HEK293 (cell line): ENCODE measurements around the gene SHC4.

Source experiments
- CTCF ChIA-PET: fragments of 350-600 bp; formaldehyde crosslinking; extraction: SDS; loops from one replicate; lab custom pipeline; 2021; ENCODE audit warnings: antibody characterized with exemption; lab: Yijun Ruan, JAX
- POLR2A ChIA-PET: fragments of 300-600 bp; formaldehyde crosslinking; extraction: SDS; loops from one replicate; lab custom pipeline; 2020; ENCODE audit warnings: antibody characterized with exemption, inconsistent platforms; lab: Yijun Ruan, JAX
- H3K27ac ChIP-seq: fragments of 200-500 bp; sonication (Bioruptor generic); 2 replicates; pipeline ENCODE4 v1.5.1; 2014; ENCODE audit warnings: low read depth, low read length, control low read depth, inconsistent platforms; ENCODE audit errors: extremely low read depth
- H3K36me3 ChIP-seq, 2 experiments: fragments of 200-500 bp in 1 of 2; sonication (Bioruptor generic) in 1 of 2; 1 replicate in 1 of 2; 2 replicates in 1 of 2; pipeline ENCODE4 v1.5.1; 2014 to 2017; ENCODE audit warnings: inconsistent platforms in 2 of 2, low read length in 2 of 2; ENCODE audit not compliant: control insufficient read depth in 2 of 2, insufficient read depth in 1 of 2
- H3K4me1 ChIP-seq: fragments of 200-500 bp; sonication (Bioruptor generic); 2 replicates; pipeline ENCODE4 v1.5.1; 2014; ENCODE audit warnings: mild to moderate bottlenecking, low read length, inconsistent platforms; ENCODE audit not compliant: control insufficient read depth, insufficient read depth
- H3K4me3 ChIP-seq: 2 replicates; pipeline ENCODE4 v1.5.1; 2011; ENCODE audit warnings: low read depth, mild to moderate bottlenecking, control low read depth, low read length, moderate library complexity
- H3K9me3 ChIP-seq: fragments of 200-500 bp; sonication (Bioruptor generic); 2 replicates; pipeline ENCODE4 v1.5.1; 2014; ENCODE audit warnings: low read depth, low read length, inconsistent platforms; ENCODE audit not compliant: control insufficient read depth, insufficient read depth
- HIC1 ChIP-seq: fragments of 450-650 bp; formaldehyde crosslinking; IDR thresholded peaks from 2 replicates; pipeline ENCODE4 v1.5.1; 2016; ENCODE audit warnings: missing biosample characterization, missing genetic modification characterization
- IKZF3 ChIP-seq: fragments of 450-650 bp; IDR thresholded peaks from 2 replicates; pipeline ENCODE4 v1.5.0; 2018; ENCODE audit warnings: missing biosample characterization, mild to moderate bottlenecking, missing genetic modification characterization, moderate library complexity
- KLF1 ChIP-seq: fragments of 450-650 bp; formaldehyde crosslinking; IDR thresholded peaks from 2 replicates; pipeline ENCODE4 v1.5.1; 2016; ENCODE audit warnings: missing biosample characterization, missing genetic modification characterization
- KLF10 ChIP-seq: fragments of 450-650 bp; IDR thresholded peaks from 2 replicates; pipeline ENCODE4 v1.5.1; 2018; ENCODE audit warnings: missing biosample characterization, mild to moderate bottlenecking, missing genetic modification characterization
- OVOL3 ChIP-seq: fragments of 450-650 bp; formaldehyde crosslinking; IDR thresholded peaks from 2 replicates; pipeline ENCODE4 v1.5.1; 2016; ENCODE audit warnings: missing biosample characterization, missing genetic modification characterization
- PRDM2 ChIP-seq: fragments of 450-650 bp; formaldehyde crosslinking; IDR thresholded peaks from 2 replicates; pipeline ENCODE4 v1.5.1; 2016; ENCODE audit warnings: missing biosample characterization, missing genetic modification characterization, borderline replicate concordance
- PRDM6 ChIP-seq: fragments of 450-650 bp; formaldehyde crosslinking; IDR thresholded peaks from 2 replicates; pipeline ENCODE4 v1.5.1; 2017; ENCODE audit warnings: missing biosample characterization, missing genetic modification characterization
- YY2 ChIP-seq: fragments of 450-650 bp; formaldehyde crosslinking; IDR thresholded peaks from 2 replicates; pipeline ENCODE4 v1.5.1; 2016; ENCODE audit warnings: missing biosample characterization, missing genetic modification characterization
- ZBTB20 ChIP-seq: fragments of 450-650 bp; formaldehyde crosslinking; IDR thresholded peaks from 2 replicates; pipeline ENCODE4 v1.5.1; 2016; ENCODE audit warnings: missing biosample characterization, missing genetic modification characterization
- ZBTB48 ChIP-seq: fragments of 450-650 bp; formaldehyde crosslinking; IDR thresholded peaks from 2 replicates; pipeline ENCODE4 v1.5.1; 2016; ENCODE audit warnings: missing biosample characterization, missing genetic modification characterization
- ZBTB7A ChIP-seq: fragments of 450-650 bp; formaldehyde crosslinking; IDR thresholded peaks from 2 replicates; pipeline ENCODE4 v1.5.1; 2016; ENCODE audit warnings: low read depth, missing biosample characterization, missing genetic modification characterization
- ZNF121 ChIP-seq: fragments of 450-650 bp; formaldehyde crosslinking; IDR thresholded peaks from 2 replicates; pipeline ENCODE4 v1.5.1; 2016; ENCODE audit warnings: missing biosample characterization, missing genetic modification characterization
- ZNF133 ChIP-seq: fragments of 450-650 bp; formaldehyde crosslinking; IDR thresholded peaks from 2 replicates; pipeline ENCODE4 v1.5.1; 2016; ENCODE audit warnings: missing biosample characterization, missing genetic modification characterization
- ZNF140 ChIP-seq: fragments of 450-650 bp; formaldehyde crosslinking; IDR thresholded peaks from 2 replicates; pipeline ENCODE4 v1.5.1; 2016; ENCODE audit warnings: missing biosample characterization, missing genetic modification characterization
- ZNF214 ChIP-seq: fragments of 450-650 bp; formaldehyde crosslinking; IDR thresholded peaks from 2 replicates; pipeline ENCODE4 v1.5.1; 2017; ENCODE audit warnings: missing biosample characterization, mild to moderate bottlenecking, missing genetic modification characterization, borderline replicate concordance
- ZNF292 ChIP-seq: fragments of 450-650 bp; formaldehyde crosslinking; IDR thresholded peaks from 2 replicates; pipeline ENCODE4 v1.5.1; 2016; ENCODE audit warnings: low read depth, missing biosample characterization, missing genetic modification characterization, borderline replicate concordance
- ZNF362 ChIP-seq: fragments of 450-650 bp; formaldehyde crosslinking; IDR thresholded peaks from 2 replicates; pipeline ENCODE4 v1.5.1; 2016; ENCODE audit warnings: missing biosample characterization, missing genetic modification characterization
- ZNF555 ChIP-seq: fragments of 450-650 bp; formaldehyde crosslinking; conservative IDR thresholded peaks from 2 replicates; pipeline ENCODE4 v1.5.1; 2017; ENCODE audit warnings: missing biosample characterization, mild to moderate bottlenecking, missing genetic modification characterization, inconsistent platforms
- ZNF596 ChIP-seq: fragments of 450-650 bp; IDR thresholded peaks from 2 replicates; pipeline ENCODE4 v1.5.0; 2018; ENCODE audit warnings: missing biosample characterization, mild to moderate bottlenecking, missing genetic modification characterization, moderate library complexity
- ZNF639 ChIP-seq: fragments of 450-650 bp; formaldehyde crosslinking; IDR thresholded peaks from 2 replicates; pipeline ENCODE4 v1.5.1; 2016; ENCODE audit warnings: missing biosample characterization, missing genetic modification characterization
- ZNF677 ChIP-seq: fragments of 450-650 bp; IDR thresholded peaks from 2 replicates; pipeline ENCODE4 v1.5.0; 2018; ENCODE audit warnings: missing biosample characterization, mild to moderate bottlenecking, missing genetic modification characterization, moderate library complexity
- ZNF704 ChIP-seq: fragments of 450-650 bp; formaldehyde crosslinking; IDR thresholded peaks from 2 replicates; pipeline ENCODE4 v1.5.1; 2016; ENCODE audit warnings: missing biosample characterization, missing genetic modification characterization

Gene SHC4

GRCh38 chr15:48785712-48786111 is 178.0 kb downstream of the SHC4 start:
- Histone ChIP-seq H3K36me3 (peaks cover 22 to 59% of the 10 kb centered on the region in 2 experiments; a peak in 2 of 3 replicates), H3K9me3 (no peaks in the 10 kb centered on the region), H3K27ac (no peak overlapping the region), H3K4me3 (no peak overlapping the region), H3K4me1 (no peaks in the 10 kb centered on the region)
- TF ChIP-seq ZNF214 = no peak
- TF ChIP-seq ZNF555 (tag by site-specific recombination) = no peak
- TF ChIP-seq ZNF596 = no peak
- no peak for TF ChIP-seq YY2 (tag by site-specific recombination)
- TF ChIP-seq HIC1 (tag by site-specific recombination) = no peak
- no peak for TF ChIP-seq ZNF639
- no peak for TF ChIP-seq ZNF677
- no peak for TF ChIP-seq ZBTB7A (tag by site-specific recombination)
- TF ChIP-seq ZNF704 (tag by site-specific recombination) = no peak
- ChIA-PET CTCF (interaction anchor here (0.7 to 1.2 kb wide), 2 partner anchors 17 to 76 kb away, joined by 3 read pairs; no protein-coding TSS in a partner anchor), POLR2A (interaction anchor here (0.7 kb wide), 1 partner anchor 25 kb away, joined by 3 read pairs; the partner anchor contains the start of gene CEP152)

- Histone ChIP-seq H3K4me1 (no peaks in the 10 kb centered on the region), H3K27ac (no peak overlapping the region), H3K4me3 (no peak overlapping the region), H3K36me3 (peaks cover 19 to 61% of the 10 kb centered on the region in 2 experiments; a peak in 2 of 3 replicates), H3K9me3 (no peaks in the 10 kb centered on the region)
- CTCF ChIA-PET = interaction anchor here (1.2 kb wide), 1 partner anchor 17 kb away, joined by 3 read pairs; no protein-coding TSS in a partner anchor
- POLR2A ChIA-PET = interaction anchor here (0.7 kb wide), 1 partner anchor 26 kb away, joined by 3 read pairs; the partner anchor contains the start of gene CEP152
- TF ChIP-seq ZNF140 (no peak), ZNF362 (tag by site-specific recombination) (no peak), ZNF133 (tag by site-specific recombination) (no peak), ZNF121 (no peak), ZBTB20 (tag by site-specific recombination) (no peak), OVOL3 (no peak), IKZF3 (tag by site-specific recombination) (no peak), KLF1 (tag by site-specific recombination) (no peak), PRDM2 (no peak), KLF10 (tag by site-specific recombination) (no peak), PRDM6 (tag by site-specific recombination) (no peak), ZNF292 (tag by site-specific recombination) (no peak), ZBTB48 (no peak)
Observed at GRCh38 chr15:48785195-48785594, 178.5 kb downstream of the SHC4 start.
